ENCODE data around the gene B3GAT1.

The B3GAT1 gene

DNA sequence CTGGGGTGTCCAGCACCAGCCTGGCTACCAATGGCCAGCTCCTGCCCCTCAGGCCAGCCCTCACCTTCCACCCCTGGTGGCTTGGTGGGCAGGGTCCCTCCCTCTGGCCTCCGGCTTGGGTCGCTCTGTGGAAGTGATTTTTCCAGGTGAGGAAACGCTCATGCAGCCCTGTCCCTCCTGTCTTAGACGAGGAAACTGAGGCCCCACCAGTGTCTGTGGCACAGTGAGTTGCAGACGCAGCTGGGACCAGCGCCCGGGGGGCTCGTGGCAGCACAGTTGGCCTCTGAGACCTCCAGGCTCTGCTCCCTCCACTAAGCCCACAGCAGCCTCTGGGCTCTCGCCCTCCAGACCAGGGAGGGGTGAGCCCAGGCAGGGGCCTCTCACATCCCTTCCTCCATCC, 6.2 kb downstream of the B3GAT1 start:
- TF ChIP-seq, protein P1, sequence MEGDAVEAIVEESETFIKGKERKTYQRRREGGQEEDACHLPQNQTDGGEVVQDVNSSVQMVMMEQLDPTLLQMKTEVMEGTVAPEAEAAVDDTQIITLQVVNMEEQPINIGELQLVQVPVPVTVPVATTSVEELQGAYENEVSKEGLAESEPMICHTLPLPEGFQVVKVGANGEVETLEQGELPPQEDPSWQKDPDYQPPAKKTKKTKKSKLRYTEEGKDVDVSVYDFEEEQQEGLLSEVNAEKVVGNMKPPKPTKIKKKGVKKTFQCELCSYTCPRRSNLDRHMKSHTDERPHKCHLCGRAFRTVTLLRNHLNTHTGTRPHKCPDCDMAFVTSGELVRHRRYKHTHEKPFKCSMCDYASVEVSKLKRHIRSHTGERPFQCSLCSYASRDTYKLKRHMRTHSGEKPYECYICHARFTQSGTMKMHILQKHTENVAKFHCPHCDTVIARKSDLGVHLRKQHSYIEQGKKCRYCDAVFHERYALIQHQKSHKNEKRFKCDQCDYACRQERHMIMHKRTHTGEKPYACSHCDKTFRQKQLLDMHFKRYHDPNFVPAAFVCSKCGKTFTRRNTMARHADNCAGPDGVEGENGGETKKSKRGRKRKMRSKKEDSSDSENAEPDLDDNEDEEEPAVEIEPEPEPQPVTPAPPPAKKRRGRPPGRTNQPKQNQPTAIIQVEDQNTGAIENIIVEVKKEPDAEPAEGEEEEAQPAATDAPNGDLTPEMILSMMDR (IDR thresholded peaks at IDR 0.05; ENCODE audit: low read depth, low read length, missing control alignments), result no peak
- no peak for DNase-seq (ENCODE audit: extremely low read depth, low read depth)
- H3K4me3 ChIP-seq (replicated peaks; ENCODE audit: low read depth, low read length), result no peak overlapping the region

GRCh38 chr11:134405436-134405835, 6.6 kb downstream of the B3GAT1 start:
- DNase-seq (ENCODE audit: extremely low read depth, low read depth), result no peak
- TF ChIP-seq, protein P1 (IDR thresholded peaks at IDR 0.05; ENCODE audit: low read depth, low read length, missing control alignments), result no peak
- no peak overlapping the region for H3K4me3 ChIP-seq (replicated peaks; ENCODE audit: low read depth, low read length)

DNA sequence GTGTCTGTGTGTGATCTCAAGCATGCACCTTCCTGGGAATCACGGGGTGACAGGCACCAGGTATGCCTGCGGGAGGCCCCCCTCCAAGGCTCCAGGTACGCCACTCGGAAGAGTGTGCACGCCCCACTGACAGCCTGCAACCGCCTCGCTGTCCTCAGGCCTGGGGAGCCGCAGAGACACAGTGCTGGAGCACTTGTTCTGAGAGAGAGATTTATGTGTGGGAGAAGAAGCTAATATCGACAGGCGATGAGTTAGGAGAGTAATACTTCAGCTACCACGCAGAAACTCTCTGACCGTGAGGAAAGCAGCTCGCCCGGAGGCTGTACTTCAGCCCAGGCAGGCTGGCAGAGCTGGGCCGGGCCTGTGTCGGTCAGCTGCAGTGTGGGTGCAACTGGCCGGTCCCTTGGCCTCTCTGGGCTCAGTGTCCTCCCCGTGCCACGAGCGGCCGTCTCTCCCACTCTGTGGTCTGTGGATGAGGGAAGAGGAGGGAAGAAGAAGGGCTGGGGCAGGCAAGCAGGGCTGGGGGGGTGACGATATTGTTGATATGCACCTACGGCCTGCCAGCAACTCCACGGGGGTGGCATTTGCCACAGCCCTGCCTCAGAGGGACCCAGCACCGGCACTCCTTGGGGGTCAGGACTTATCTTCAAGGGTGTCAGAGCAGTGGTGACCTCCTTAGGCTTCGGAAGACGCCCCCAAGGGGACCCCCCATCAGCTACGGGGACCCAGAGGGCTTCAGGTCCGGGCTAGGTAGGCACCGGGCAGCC, 7.3 kb downstream of the B3GAT1 start:
- TF ChIP-seq, protein P1 (IDR thresholded peaks at IDR 0.05; ENCODE audit: low read depth, low read length, missing control alignments), result no peak
- no peak for DNase-seq (ENCODE audit: extremely low read depth, low read depth)
- H3K4me3 ChIP-seq (replicated peaks; ENCODE audit: low read depth, low read length), result no peak overlapping the region

- no peak for DNase-seq (ENCODE audit: extremely low read depth, low read depth)
- H3K4me3 ChIP-seq (replicated peaks; ENCODE audit: low read depth, low read length), result no peak overlapping the region
- TF ChIP-seq, protein P1 (IDR thresholded peaks at IDR 0.05; ENCODE audit: low read depth, low read length, missing control alignments), result no peak
These were observed 9.1 kb downstream of the B3GAT1 start for GRCh38 chr11:134402910-134403309.

- TF ChIP-seq, protein P1 (IDR thresholded peaks at IDR 0.05; ENCODE audit: low read depth, low read length, missing control alignments), result no peak
These were observed 9.9 kb downstream of the B3GAT1 start for GRCh38 chr11:134401825-134402809.

DNA sequence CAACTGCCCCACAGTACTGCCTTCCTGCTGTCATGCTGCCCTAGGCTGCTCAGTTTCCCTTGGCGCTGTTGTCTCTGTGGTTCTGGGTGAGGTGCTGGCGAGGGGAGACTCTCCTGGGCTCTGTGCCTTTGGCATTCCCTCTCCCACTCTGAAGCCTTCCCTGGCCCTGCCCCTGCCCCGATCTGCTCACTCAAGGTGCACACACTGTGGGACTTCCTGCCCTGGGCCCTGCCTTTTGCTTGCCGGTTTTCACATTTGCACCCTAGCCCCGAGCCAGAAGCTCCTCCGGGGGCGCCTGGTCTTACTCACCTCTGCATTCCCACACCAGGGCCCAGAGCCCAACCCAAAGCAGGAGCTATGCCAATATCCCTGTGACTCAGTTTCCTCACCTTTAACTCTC, 12.0 kb downstream of the B3GAT1 start:
- DNase-seq (ENCODE audit: extremely low read depth, low read depth), result no peak
- no peak overlapping the region for H3K4me3 ChIP-seq (replicated peaks; ENCODE audit: low read depth, low read length)

More at GRCh38 chr11:134401825-134402809, 9.9 kb downstream of the B3GAT1 start:
- H3K4me3 ChIP-seq (replicated peaks; ENCODE audit: low read depth, low read length), result no peak overlapping the region
- no peak for DNase-seq (ENCODE audit: extremely low read depth, low read depth)

More for the DNA sequence above, 12.0 kb downstream of the B3GAT1 start:
- TF ChIP-seq, protein P1 (IDR thresholded peaks at IDR 0.05; ENCODE audit: low read depth, low read length, missing control alignments), result no peak

Measured in HFF-Myc (cell line).